ENCODE measurements around the gene LAPTM5. TPM values are rescaled to one million over a fixed set of nuclear protein-coding genes. Genes with fewer than 3 reads are reported as not detected.

LAPTM5 gene
- total and polyA plus RNA-seq, 2 donors (not counting 1 experiment from before 2014, with no cell fraction given): 1,384 to 1,519 TPM

- Histone ChIP-seq H3K4me1 (ENCODE audit: control insufficient read depth in 2 of 2, insufficient read depth in 2 of 2, low read length in 2 of 2) (peaks cover 0 to 6% of the 10 kb centered on the region in 2 donors), H3K27ac (ENCODE audit: low read length in 2 of 2) (no peak overlapping the region), H3K4me3 (ENCODE audit: control extremely low read depth in 1 of 5, extremely low read depth in 1 of 5, insufficient read depth in 1 of 5, low read depth in 2 of 5, low read length in 4 of 5) (no peak overlapping the region), H3K9ac (ENCODE audit: low read length) (no peak overlapping the region), H3K9me3 (ENCODE audit: control extremely low read depth in 1 of 3, control insufficient read depth in 2 of 3, insufficient read depth in 1 of 3, low read length in 2 of 3) (peaks cover 0 to 7% (median 3%) of the 10 kb centered on the region in 3 donors), H3K4me2 (replicated peaks; ENCODE audit: low read depth, low read length, poor library complexity, severe bottlenecking) (no peak overlapping the region), H4K20me1 (ENCODE audit: control insufficient read depth, insufficient read depth, low read length, poor library complexity, severe bottlenecking) (no peaks in the 10 kb centered on the region), H3K36me3 (replicated peaks in 1 of 2; ENCODE audit: control extremely low read depth in 1 of 2, control insufficient read depth in 1 of 2, extremely low read depth in 1 of 2, insufficient read depth in 2 of 2, low read length in 1 of 2) (no peaks in the 10 kb centered on the region), H3K27me3 (replicated peaks in 1 of 4; ENCODE audit: control extremely low read depth in 1 of 4, control insufficient read depth in 3 of 4, insufficient read depth in 4 of 4, low read length in 3 of 4) (peaks cover 0 to 23% (median 3%) of the 10 kb centered on the region in 4 experiments), H3K79me2 (ENCODE audit: control insufficient read depth, insufficient read depth, low read length) (no peaks in the 10 kb centered on the region), H2AFZ (ENCODE audit: insufficient read depth, low read depth, low read length, poor library complexity, severe bottlenecking) (no peak overlapping the region)
- Mint-ChIP-seq H3K4me3 (no peak overlapping the region), H3K27me3 (peaks cover 27% of the 10 kb centered on the region), H3K27ac (no peak overlapping the region), H3K9me3 (ENCODE audit: insufficient read depth) (peaks cover under 1% of the 10 kb centered on the region), H3K4me1 (peaks cover 4% of the 10 kb centered on the region)
- POLR2A ChIA-PET: no interaction called here
- whole genome bisulfite sequencing (ENCODE audit: insufficient coverage): 100% methylated on average over 1 of the region's 2 CpGs
- intact Hi-C loops (cut with micrococcal nuclease): loop anchor here (10.0 kb wide), 1 partner anchor 934 kb away; the partner anchor contains the start of gene PEF1
- DNase-seq (no peak), ATAC-seq (ENCODE audit: low read depth) (no peak)
- CTCF ChIA-PET: no interaction called here
- no peak for TF ChIP-seq CTCF (IDR thresholded peaks at IDR 0.05)
These were observed 47.2 kb downstream of the LAPTM5 start for GRCh38 chr1:30710407-30710806.

GRCh38 chr1:30708361-30708728, 49.2 kb downstream of the LAPTM5 start:
- ChIA-PET CTCF (interaction anchor here (0.7 to 1.9 kb wide), 6 partner anchors 8 to 1831 kb away, joined by 3 to 5 read pairs (median 4); no protein-coding TSS in a partner anchor), POLR2A (interaction anchor here (0.7 kb wide), 1 partner anchor 220 kb away, joined by 3 read pairs; no protein-coding TSS in a partner anchor)
- no peak overlapping the region for H3K4me3 Mint-ChIP-seq
- intact Hi-C loops (cut with micrococcal nuclease): loop anchor here (1.0 kb wide), 1 partner anchor 1472 kb away; the partner anchor contains the start of gene PTPRU
- ATAC-seq (ENCODE audit: low read depth) (no peak), DNase-seq (peak; percentile 16)
- Histone ChIP-seq H3K79me2 (ENCODE audit: control insufficient read depth, insufficient read depth, low read length) (no peaks in the 10 kb centered on the region), H2AFZ (ENCODE audit: insufficient read depth, low read depth, low read length, poor library complexity, severe bottlenecking) (no peak overlapping the region), H3K27ac (ENCODE audit: low read length in 2 of 2) (no peak overlapping the region), H3K4me1 (ENCODE audit: control insufficient read depth in 2 of 2, insufficient read depth in 2 of 2, low read length in 2 of 2) (peaks cover 0 to 6% of the 10 kb centered on the region in 2 donors), H3K4me3 (ENCODE audit: control extremely low read depth in 1 of 5, extremely low read depth in 1 of 5, insufficient read depth in 1 of 5, low read depth in 2 of 5, low read length in 4 of 5) (no peak overlapping the region), H3K4me2 (replicated peaks; ENCODE audit: low read depth, low read length, poor library complexity, severe bottlenecking) (no peak overlapping the region), H3K9ac (ENCODE audit: low read length) (no peak overlapping the region), H3K27me3 (replicated peaks in 1 of 4; ENCODE audit: control extremely low read depth in 1 of 4, control insufficient read depth in 3 of 4, insufficient read depth in 4 of 4, low read length in 3 of 4) (peaks cover 0 to 23% (median 3%) of the 10 kb centered on the region in 4 experiments), H4K20me1 (ENCODE audit: control insufficient read depth, insufficient read depth, low read length, poor library complexity, severe bottlenecking) (no peaks in the 10 kb centered on the region), H3K9me3 (ENCODE audit: control extremely low read depth in 1 of 3, control insufficient read depth in 2 of 3, insufficient read depth in 1 of 3, low read length in 2 of 3) (no peaks in the 10 kb centered on the region), H3K36me3 (replicated peaks in 1 of 2; ENCODE audit: control extremely low read depth in 1 of 2, control insufficient read depth in 1 of 2, extremely low read depth in 1 of 2, insufficient read depth in 2 of 2, low read length in 1 of 2) (no peaks in the 10 kb centered on the region)
- WGBS (ENCODE audit: insufficient coverage): 55% methylated on average over 8 of the region's 8 CpGs
- H3K4me1 Mint-ChIP-seq: peaks cover 4% of the 10 kb centered on the region
- H3K27me3 Mint-ChIP-seq: peaks cover 27% of the 10 kb centered on the region
- H3K27ac Mint-ChIP-seq: no peak overlapping the region
- TF ChIP-seq EZH2 (IDR thresholded peaks at IDR 0.05; ENCODE audit: borderline replicate concordance, insufficient read depth, low read depth, low read length, poor library complexity, severe bottlenecking) (no peak), CTCF (IDR thresholded peaks at IDR 0.05) (peak; percentile 30)
- H3K9me3 Mint-ChIP-seq (ENCODE audit: insufficient read depth): no peaks in the 10 kb centered on the region

All from B cell (primary cell).